CD14-positive monocyte (primary cell): ENCODE results near the gene STIM1. TPM values are rescaled to one million over a fixed set of nuclear protein-coding genes. Genes with fewer than 3 reads are reported as not detected.
"Not testable (repeated sequence)": the region's sequence is repeated elsewhere in the genome, so short reads cannot be mapped to it uniquely, and the experiment has no call there.

ENCODE experiments used
- DNase-seq, 3 donors: peaks; one replicate each; pipeline ENCODE4 v3.0.0-alpha.2; 2011 to 2022
- H2AFZ ChIP-seq: 2 replicates; pipeline ENCODE4 v1.6.0; 2012; ENCODE audit warnings: mild to moderate bottlenecking, low read depth, low read length, inconsistent platforms; ENCODE audit not compliant: insufficient read depth, poor library complexity, severe bottlenecking
- H3K27ac ChIP-seq, 2 donors: 1 replicate in 1 of 2; 2 replicates in 1 of 2; pipeline ENCODE4 v1.5.1; 2012 to 2013; ENCODE audit warnings: low read length in 2 of 2, control low read depth in 1 of 2, inconsistent platforms in 1 of 2, low read depth in 1 of 2, mild to moderate bottlenecking in 1 of 2
- H3K27me3 ChIP-seq, 2 donors: one replicate each; pipeline versions ENCODE4 v1.6.0 to v1.6.1; 2011 to 2013; ENCODE audit warnings: low read length in 2 of 2; ENCODE audit not compliant: control insufficient read depth in 2 of 2, insufficient read depth in 2 of 2
- H3K36me3 ChIP-seq, 2 donors: replicated peaks in 1 of 2; 1 replicate in 1 of 2; 2 replicates in 1 of 2; pipeline versions ENCODE4 v1.5.1 to v1.6.1; 2012 to 2013; ENCODE audit warnings: low read length in 2 of 2, control low read depth in 1 of 2, inconsistent platforms in 1 of 2, mild to moderate bottlenecking in 1 of 2; ENCODE audit not compliant: insufficient read depth in 2 of 2, control insufficient read depth in 1 of 2
- H3K4me1 ChIP-seq, 2 donors: 1 replicate in 1 of 2; 2 replicates in 1 of 2; pipeline versions ENCODE4 v1.5.1 to v1.6.1; 2012 to 2013; ENCODE audit warnings: low read length in 2 of 2, control low read depth in 1 of 2, inconsistent platforms in 1 of 2, mild to moderate bottlenecking in 1 of 2, moderate library complexity in 1 of 2; ENCODE audit not compliant: insufficient read depth in 2 of 2, control insufficient read depth in 1 of 2
- H3K4me2 ChIP-seq: replicated peaks from 2 replicates; pipeline ENCODE3; 2012; ENCODE audit warnings: low read length, moderate library complexity, mild to moderate bottlenecking; ENCODE audit not compliant: poor library complexity, severe bottlenecking; ENCODE audit errors: extremely low read depth
- H3K4me3 ChIP-seq, 3 experiments: fragments of 200-600 bp in 1 of 3; sonication (generic) in 1 of 3; replicated peaks in 1 of 3; 1 replicate in 2 of 3; 2 replicates in 1 of 3; pipeline ENCODE4 v1.5.1; 2011 to 2013; ENCODE audit warnings: low read length in 3 of 3, mild to moderate bottlenecking in 3 of 3, control low read depth in 2 of 3, low read depth in 2 of 3, inconsistent platforms in 1 of 3, moderate library complexity in 1 of 3
- H3K79me2 ChIP-seq: 2 replicates; pipeline ENCODE4 v1.6.0; 2012; ENCODE audit warnings: mild to moderate bottlenecking, control low read depth, inconsistent platforms, low read length, moderate library complexity; ENCODE audit not compliant: insufficient read depth
- H3K9ac ChIP-seq: 2 replicates; pipeline ENCODE4 v1.6.0; 2017; ENCODE audit warnings: low read length, mild to moderate bottlenecking; ENCODE audit not compliant: insufficient read depth, poor library complexity, severe bottlenecking
- H3K9me3 ChIP-seq, 2 donors: replicated peaks in 1 of 2; 1 replicate in 1 of 2; 2 replicates in 1 of 2; pipeline versions ENCODE4 v1.5.1 to v1.6.1; 2012 to 2013; ENCODE audit warnings: low read length in 2 of 2, control low read depth in 1 of 2; ENCODE audit not compliant: control insufficient read depth in 1 of 2, insufficient read depth in 1 of 2
- H4K20me1 ChIP-seq: 2 replicates; pipeline ENCODE4 v1.6.0; 2012; ENCODE audit warnings: mild to moderate bottlenecking, low read length, control low read depth, moderate library complexity; ENCODE audit not compliant: insufficient read depth
- H3K27ac Mint-ChIP-seq, 7 donors: one replicate each; pipeline ENCODE4 v1.8.0; 2020; ENCODE audit warnings: mild to moderate bottlenecking in 7 of 7, mixed read lengths in 7 of 7, moderate library complexity in 6 of 7, inconsistent platforms in 2 of 7
- H3K27me3 Mint-ChIP-seq, 3 donors: one replicate each; pipeline ENCODE4 v1.8.0; 2021 to 2022; ENCODE audit warnings: low read depth in 3 of 3, mild to moderate bottlenecking in 3 of 3, mixed read lengths in 3 of 3, moderate library complexity in 3 of 3, inconsistent platforms in 1 of 3
- H3K36me3 Mint-ChIP-seq, 2 donors: one replicate each; pipeline ENCODE4 v1.8.0; 2020; ENCODE audit warnings: mixed read lengths in 2 of 2, inconsistent platforms in 1 of 2, mild to moderate bottlenecking in 1 of 2
- H3K4me1 Mint-ChIP-seq: one replicate; pipeline ENCODE4 v1.8.0; 2020; ENCODE audit warnings: mild to moderate bottlenecking, mixed read lengths
- H3K4me3 Mint-ChIP-seq, 2 donors: one replicate each; pipeline ENCODE4 v1.8.0; 2020; ENCODE audit warnings: mild to moderate bottlenecking in 2 of 2, mixed read lengths in 2 of 2, moderate library complexity in 1 of 2
- H3K9me3 Mint-ChIP-seq, 7 donors: one replicate each; pipeline ENCODE4 v1.8.0; 2020 to 2022; ENCODE audit warnings: mixed read lengths in 7 of 7, mild to moderate bottlenecking in 6 of 7, moderate library complexity in 6 of 7, inconsistent platforms in 2 of 7
- CTCF ChIP-seq: fragments of 200-600 bp; IDR thresholded peaks from one replicate; pipeline ENCODE4 v1.8.0; 2022; ENCODE audit warnings: antibody characterized with exemption, mild to moderate bottlenecking
- WGBS: methylation state at CpG from one replicate; pipeline ENCODE4 v1.1.5; 2013; ENCODE audit warnings: missing lambda C conversion rate; ENCODE audit not compliant: insufficient coverage; 5-methylcytosine and 5-hydroxymethylcytosine counted together
- intact Hi-C, 2 donors: fragments of 100-400 bp; cut with micrococcal nuclease; formaldehyde crosslinking; loops; one replicate each; pipeline versions ENCODE4 v1.15.0 to v1.15.1; 2023
- polyA plus RNA-seq, 3 donors: library from polyadenylated mRNA; depleted of rRNA in 1 of 3; unstranded in 2 of 3; stranded (reverse) in 1 of 3; fragments of 300-500 nt in 2 of 3; fragments of >200 nt in 1 of 3; fragmentation: Illumina TruSeq in 2 of 3; gene quantifications; 1 replicate in 2 of 3; 2 replicates in 1 of 3; pipeline ENCODE4 v1.2.3, GENCODE V29; 2012 to 2021

STIM1 gene
- polyA plus RNA-seq, 3 donors = 14.0 to 68.6 (median 21.0) TPM

- Mint-ChIP-seq H3K27ac (peak overlapping the region in 3 of 7 donors; percentile 31 to 37 (median 35)), H3K27me3 (no peaks in the 10 kb centered on the region), H3K9me3 (no peaks in the 10 kb centered on the region), H3K4me1 (peaks cover 78% of the 10 kb centered on the region), H3K4me3 (no peak overlapping the region), H3K36me3 (peaks cover 8 to 21% of the 10 kb centered on the region in 2 donors)
- Histone ChIP-seq H3K4me2 (peak overlapping the region; percentile 16), H2AFZ (no peak overlapping the region), H3K4me1 (peaks cover 62 to 77% of the 10 kb centered on the region in 2 donors), H3K9me3 (no peaks in the 10 kb centered on the region), H3K27ac (peak overlapping the region in 1 of 2 donors; percentile 94), H3K27me3 (no peaks in the 10 kb centered on the region), H3K4me3 (no peak overlapping the region), H4K20me1 (peaks cover 89% of the 10 kb centered on the region), H3K79me2 (peaks cover 99% of the 10 kb centered on the region), H3K36me3 (no peaks in the 10 kb centered on the region), H3K9ac (no peak overlapping the region)
- TF ChIP-seq CTCF = no peak
- intact Hi-C loops = no loop called here
- no peak for DNase-seq
- WGBS = no CpG with 5 or more reads among the region's 2 CpGs
Observed at GRCh38 chr11:3860375-3860774, 4.9 kb downstream of the STIM1 start.

GRCh38 chr11:3860898-3861393 is 5.5 kb downstream of the STIM1 start:
- H3K27ac Mint-ChIP-seq = peak overlapping the region in 4 of 7 donors; percentile 1 to 85 (median 52)
- H3K9ac ChIP-seq, intact Hi-C loops, H3K9me3 Mint-ChIP-seq, H2AFZ ChIP-seq, H3K36me3 ChIP-seq, H3K27me3 Mint-ChIP-seq, H3K9me3 ChIP-seq, H3K27me3 ChIP-seq, H3K4me3 ChIP-seq, DNase-seq: not testable (repeated sequence)
- peaks cover 92% of the 10 kb centered on the region for H4K20me1 ChIP-seq
- H3K4me3 Mint-ChIP-seq = peak overlapping the region in 1 of 2 donors; percentile 11
- H3K4me1 ChIP-seq = peaks cover 68 to 82% of the 10 kb centered on the region in 2 donors
- H3K36me3 Mint-ChIP-seq = peaks cover 8 to 21% of the 10 kb centered on the region in 2 donors
- peaks cover 84% of the 10 kb centered on the region for H3K4me1 Mint-ChIP-seq
- peaks cover 100% of the 10 kb centered on the region for H3K79me2 ChIP-seq
- H3K4me2 ChIP-seq = peak overlapping the region; percentile 16
- WGBS = 0% methylated on average over 1 of the region's 4 CpGs
- H3K27ac ChIP-seq = peak overlapping the region in 1 of 2 donors; percentile 94
